GM12878 (cell line): ENCODE results near the gene TECR. TPM values are rescaled to one million over a fixed set of nuclear protein-coding genes. Genes with fewer than 3 reads are reported as not detected.

Source experiments
- BACH1 ChIP-seq: fragments of 450-650 bp; IDR thresholded peaks from 2 replicates; pipeline ENCODE4 v1.6.1; 2017; ENCODE audit warnings: mild to moderate bottlenecking, borderline replicate concordance
- BCL11A ChIP-seq: IDR thresholded peaks from 2 replicates; pipeline ENCODE4 v1.6.1; 2011; ENCODE audit warnings: low read depth, low read length
- CBFB ChIP-seq: IDR thresholded peaks from 2 replicates; pipeline ENCODE4 v1.6.1; 2016; ENCODE audit warnings: antibody characterized with exemption, low read depth
- CBX3 ChIP-seq: fragments of 200-600 bp; sonication (generic); IDR thresholded peaks from 2 replicates; pipeline ENCODE4 v1.6.1; 2016; ENCODE audit warnings: low read depth, borderline replicate concordance
- CBX5 ChIP-seq: sonication (generic); IDR thresholded peaks from 2 replicates; pipeline ENCODE4 v1.6.1; 2016; ENCODE audit warnings: low read depth, moderate library complexity, mild to moderate bottlenecking, inconsistent platforms
- DPF2 ChIP-seq: fragments of 450-650 bp; IDR thresholded peaks from 2 replicates; pipeline ENCODE4 v1.6.1; 2017; ENCODE audit warnings: mild to moderate bottlenecking
- EED ChIP-seq: sonication (generic); IDR thresholded peaks from 2 replicates; pipeline ENCODE4 v1.6.1; 2016; ENCODE audit warnings: antibody characterized with exemption, low read depth
- HDAC6 ChIP-seq: fragments of 200-600 bp; sonication (generic); IDR thresholded peaks from one replicate; pipeline ENCODE4 v1.8.0; 2017; ENCODE audit warnings: antibody characterized with exemption; ENCODE audit not compliant: unreplicated experiment
- MEF2A ChIP-seq: IDR thresholded peaks from 2 replicates; pipeline ENCODE4 v1.6.1; 2011; ENCODE audit warnings: low read depth, mild to moderate bottlenecking, low read length, moderate library complexity; ENCODE audit not compliant: insufficient read depth
- MEF2B ChIP-seq: fragments of 450-650 bp; IDR thresholded peaks from 2 replicates; pipeline ENCODE4 v1.6.1; 2018; ENCODE audit warnings: mild to moderate bottlenecking, moderate library complexity; ENCODE audit not compliant: partially characterized antibody, poor library complexity, severe bottlenecking
- MTA2 ChIP-seq: fragments of 450-650 bp; IDR thresholded peaks from 2 replicates; pipeline ENCODE4 v1.6.1; 2016; ENCODE audit warnings: low read depth, mild to moderate bottlenecking, moderate library complexity
- NBN ChIP-seq: fragments of 450-650 bp; IDR thresholded peaks from 2 replicates; pipeline ENCODE4 v1.6.1; 2016
- NR2C1 ChIP-seq: fragments of 450-650 bp; IDR thresholded peaks from 2 replicates; pipeline ENCODE4 v1.6.1; 2017; ENCODE audit warnings: antibody characterized with exemption, mild to moderate bottlenecking, moderate library complexity
- PML ChIP-seq: IDR thresholded peaks from 2 replicates; pipeline ENCODE4 v1.6.1; 2012; ENCODE audit warnings: low read length, inconsistent platforms
- POLR2AphosphoS2 ChIP-seq: IDR thresholded peaks from 2 replicates; pipeline ENCODE4 v1.6.1; 2011; ENCODE audit warnings: low read depth, mild to moderate bottlenecking, low read length, improper control_type of control experiment, moderate library complexity
- RBBP5 ChIP-seq: fragments of 200-600 bp; sonication (generic); conservative IDR thresholded peaks from 2 replicates; pipeline ENCODE4 v1.6.1; 2016
- SMAD1 ChIP-seq: fragments of 450-650 bp; IDR thresholded peaks from 2 replicates; pipeline ENCODE4 v1.6.1; 2018; ENCODE audit warnings: mild to moderate bottlenecking, low read depth; ENCODE audit not compliant: partially characterized antibody
- SP1 ChIP-seq: IDR thresholded peaks from one replicate; pipeline ENCODE4 v1.6.1; 2011; ENCODE audit warnings: low read depth, low read length
- SRF ChIP-seq, 2 experiments: IDR thresholded peaks; 2 replicates each; pipeline ENCODE4 v1.6.1; 2011; ENCODE audit warnings: low read depth in 2 of 2, low read length in 2 of 2, mild to moderate bottlenecking in 1 of 2, moderate library complexity in 1 of 2
- STAT1 ChIP-seq: fragments of 450-650 bp; conservative IDR thresholded peaks from 2 replicates; pipeline ENCODE4 v1.6.1; 2014; ENCODE audit warnings: antibody characterized with exemption, mild to moderate bottlenecking
- TAF1 ChIP-seq: IDR thresholded peaks from 2 replicates; pipeline ENCODE4 v1.6.1; 2011; ENCODE audit warnings: mild to moderate bottlenecking, low read depth, low read length, borderline replicate concordance
- TARDBP ChIP-seq: IDR thresholded peaks from 2 replicates; pipeline ENCODE4 v1.6.1; 2016; ENCODE audit warnings: borderline replicate concordance
- TCF3 ChIP-seq: IDR thresholded peaks from 2 replicates; pipeline ENCODE4 v1.6.1; 2012; ENCODE audit warnings: low read depth, mild to moderate bottlenecking, low read length, borderline replicate concordance; ENCODE audit not compliant: insufficient read depth
- ZBED1 ChIP-seq: IDR thresholded peaks from 2 replicates; pipeline ENCODE4 v1.6.1; 2016; ENCODE audit warnings: borderline replicate concordance
- polyA plus RNA-seq, 11 experiments: library from polyadenylated mRNA; depleted of rRNA in 4 of 11; unstranded in 6 of 11; stranded (reverse) in 5 of 11; fragments of >200 nt; fragmentation: Nextera tagmentation in 4 of 11; fragmentation: Illumina TruSeq in 1 of 11; extraction: Ambion mirVana in 4 of 11; extraction: Trizol in 1 of 11; gene quantifications; 1 replicate in 1 of 11; 2 replicates in 10 of 11; pipeline versions ENCODE4 v1.2.1 to v1.2.3, GENCODE V29; 2011 to 2016; ENCODE audit warnings: inconsistent platforms in 2 of 11, missing spikeins in 2 of 11, low read depth in 1 of 11
- total RNA-seq, 4 experiments: library from RNA; depleted of rRNA in 3 of 4; stranded (reverse); fragments of >200 nt in 3 of 4; fragmentation: Illumina TruSeq in 1 of 4; extraction: Trizol in 1 of 4; gene quantifications; 2 replicates each; pipeline versions ENCODE4 v1.2.1 to v1.2.3, GENCODE V29; 2013 to 2021
- TF ChIP-seq, protein P1 (sequence below): fragments of 150-350 bp; IDR thresholded peaks from 2 replicates; pipeline ENCODE4 v1.6.1; 2016; ENCODE audit warnings: low read depth, low read length
- TF ChIP-seq, protein P2 (sequence below): IDR thresholded peaks from 2 replicates; pipeline ENCODE4 v1.6.1; 2012; ENCODE audit warnings: low read length, inconsistent platforms
- TF ChIP-seq, protein P3 (sequence below): IDR thresholded peaks from 2 replicates; pipeline ENCODE4 v1.6.1; 2011; ENCODE audit warnings: low read depth, low read length, improper control_type of control experiment, borderline replicate concordance
- TF ChIP-seq, protein P4 (sequence below): IDR thresholded peaks from 2 replicates; pipeline ENCODE4 v1.6.1; 2011; ENCODE audit warnings: borderline replicate concordance, low read depth, mild to moderate bottlenecking, moderate library complexity, low read length; ENCODE audit not compliant: insufficient read depth, poor library complexity, severe bottlenecking

TECR gene
- total and polyA plus RNA-seq, 10 of the 15 experiments (the other 5 are each of a cell fraction or from before 2014, with no cell fraction given): 9.6 to 157 (median 64.2) TPM

DNA sequence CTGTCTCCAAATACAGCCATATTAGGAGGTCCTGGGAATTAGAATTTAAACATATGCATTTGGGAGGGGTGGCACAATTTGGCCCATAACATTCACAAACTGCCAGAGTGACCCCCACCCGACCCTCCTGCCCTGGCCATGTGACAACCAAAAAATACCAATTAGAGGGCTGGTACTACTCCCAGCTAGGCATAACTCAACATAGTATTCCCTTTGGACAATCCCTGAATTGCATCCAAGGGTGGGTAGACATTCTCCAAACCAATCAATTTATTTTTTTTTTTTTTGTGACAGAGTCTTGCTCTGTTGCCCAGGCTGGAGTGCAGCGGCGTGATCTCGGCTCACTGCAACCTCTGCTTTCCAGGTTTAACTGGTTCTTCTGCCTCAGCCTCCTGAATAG lies 83.3 kb downstream of the TECR start (continued):
- TF ChIP-seq HDAC6 (no peak), SMAD1 (no peak), TCF3 (no peak), CBFB (no peak), SP1 (no peak), DPF2 (no peak), PML (peak; percentile 57), POLR2AphosphoS2 (0 out of 2 replicates have a peak, but pooled peaks have one; percentile 11), BACH1 (no peak), BCL11A (no peak), NBN (no peak), CBX3 (no peak), STAT1 (no peak), TAF1 (no peak), MTA2 (no peak), RBBP5 (no peak), EED (no peak), MEF2A (no peak), SRF (IDR thresholded peaks at IDR 0.05; ENCODE audit: low read depth in 2 of 2, low read length in 2 of 2) (no peak), ZBED1 (no peak), TARDBP (no peak), MEF2B (no peak), NR2C1 (no peak), CBX5 (no peak)
- TF ChIP-seq, protein P1, sequence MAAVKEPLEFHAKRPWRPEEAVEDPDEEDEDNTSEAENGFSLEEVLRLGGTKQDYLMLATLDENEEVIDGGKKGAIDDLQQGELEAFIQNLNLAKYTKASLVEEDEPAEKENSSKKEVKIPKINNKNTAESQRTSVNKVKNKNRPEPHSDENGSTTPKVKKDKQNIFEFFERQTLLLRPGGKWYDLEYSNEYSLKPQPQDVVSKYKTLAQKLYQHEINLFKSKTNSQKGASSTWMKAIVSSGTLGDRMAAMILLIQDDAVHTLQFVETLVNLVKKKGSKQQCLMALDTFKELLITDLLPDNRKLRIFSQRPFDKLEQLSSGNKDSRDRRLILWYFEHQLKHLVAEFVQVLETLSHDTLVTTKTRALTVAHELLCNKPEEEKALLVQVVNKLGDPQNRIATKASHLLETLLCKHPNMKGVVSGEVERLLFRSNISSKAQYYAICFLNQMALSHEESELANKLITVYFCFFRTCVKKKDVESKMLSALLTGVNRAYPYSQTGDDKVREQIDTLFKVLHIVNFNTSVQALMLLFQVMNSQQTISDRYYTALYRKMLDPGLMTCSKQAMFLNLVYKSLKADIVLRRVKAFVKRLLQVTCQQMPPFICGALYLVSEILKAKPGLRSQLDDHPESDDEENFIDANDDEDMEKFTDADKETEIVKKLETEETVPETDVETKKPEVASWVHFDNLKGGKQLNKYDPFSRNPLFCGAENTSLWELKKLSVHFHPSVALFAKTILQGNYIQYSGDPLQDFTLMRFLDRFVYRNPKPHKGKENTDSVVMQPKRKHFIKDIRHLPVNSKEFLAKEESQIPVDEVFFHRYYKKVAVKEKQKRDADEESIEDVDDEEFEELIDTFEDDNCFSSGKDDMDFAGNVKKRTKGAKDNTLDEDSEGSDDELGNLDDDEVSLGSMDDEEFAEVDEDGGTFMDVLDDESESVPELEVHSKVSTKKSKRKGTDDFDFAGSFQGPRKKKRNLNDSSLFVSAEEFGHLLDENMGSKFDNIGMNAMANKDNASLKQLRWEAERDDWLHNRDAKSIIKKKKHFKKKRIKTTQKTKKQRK: no peak
- TF ChIP-seq, protein P2, sequence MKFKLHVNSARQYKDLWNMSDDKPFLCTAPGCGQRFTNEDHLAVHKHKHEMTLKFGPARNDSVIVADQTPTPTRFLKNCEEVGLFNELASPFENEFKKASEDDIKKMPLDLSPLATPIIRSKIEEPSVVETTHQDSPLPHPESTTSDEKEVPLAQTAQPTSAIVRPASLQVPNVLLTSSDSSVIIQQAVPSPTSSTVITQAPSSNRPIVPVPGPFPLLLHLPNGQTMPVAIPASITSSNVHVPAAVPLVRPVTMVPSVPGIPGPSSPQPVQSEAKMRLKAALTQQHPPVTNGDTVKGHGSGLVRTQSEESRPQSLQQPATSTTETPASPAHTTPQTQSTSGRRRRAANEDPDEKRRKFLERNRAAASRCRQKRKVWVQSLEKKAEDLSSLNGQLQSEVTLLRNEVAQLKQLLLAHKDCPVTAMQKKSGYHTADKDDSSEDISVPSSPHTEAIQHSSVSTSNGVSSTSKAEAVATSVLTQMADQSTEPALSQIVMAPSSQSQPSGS: no peak
- TF ChIP-seq, protein P3, sequence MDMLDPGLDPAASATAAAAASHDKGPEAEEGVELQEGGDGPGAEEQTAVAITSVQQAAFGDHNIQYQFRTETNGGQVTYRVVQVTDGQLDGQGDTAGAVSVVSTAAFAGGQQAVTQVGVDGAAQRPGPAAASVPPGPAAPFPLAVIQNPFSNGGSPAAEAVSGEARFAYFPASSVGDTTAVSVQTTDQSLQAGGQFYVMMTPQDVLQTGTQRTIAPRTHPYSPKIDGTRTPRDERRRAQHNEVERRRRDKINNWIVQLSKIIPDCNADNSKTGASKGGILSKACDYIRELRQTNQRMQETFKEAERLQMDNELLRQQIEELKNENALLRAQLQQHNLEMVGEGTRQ: no peak
- TF ChIP-seq, protein P4, sequence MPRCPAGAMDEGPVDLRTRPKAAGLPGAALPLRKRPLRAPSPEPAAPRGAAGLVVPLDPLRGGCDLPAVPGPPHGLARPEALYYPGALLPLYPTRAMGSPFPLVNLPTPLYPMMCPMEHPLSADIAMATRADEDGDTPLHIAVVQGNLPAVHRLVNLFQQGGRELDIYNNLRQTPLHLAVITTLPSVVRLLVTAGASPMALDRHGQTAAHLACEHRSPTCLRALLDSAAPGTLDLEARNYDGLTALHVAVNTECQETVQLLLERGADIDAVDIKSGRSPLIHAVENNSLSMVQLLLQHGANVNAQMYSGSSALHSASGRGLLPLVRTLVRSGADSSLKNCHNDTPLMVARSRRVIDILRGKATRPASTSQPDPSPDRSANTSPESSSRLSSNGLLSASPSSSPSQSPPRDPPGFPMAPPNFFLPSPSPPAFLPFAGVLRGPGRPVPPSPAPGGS: peak; percentile 17
